Endothelial cell of umbilical vein (primary cell): Measurements from ENCODE around the gene NFYC. TPM values are rescaled to one million over a fixed set of nuclear protein-coding genes. Genes with fewer than 3 reads are reported as not detected.

ENCODE experiments used
- BruUV-seq: library from RNA; stranded (reverse); fragments of 400-500 nt; replicated peaks from 2 replicates; lab custom pipeline; 2021; lab: Mats Ljungman, UMichigan
- CTCF ChIA-PET: fragments of 300-600, 350-600 bp; sonication (Branson Sonifier 250); formaldehyde crosslinking; loops from one replicate; lab custom pipeline; 2021; ENCODE audit warnings: antibody characterized with exemption, inconsistent platforms; lab: Charles Lee
- POLR2A ChIA-PET: fragments of 300-600, 350-600 bp; sonication (Branson Sonifier 250); formaldehyde crosslinking; loops from one replicate; lab custom pipeline; 2021; ENCODE audit warnings: antibody characterized with exemption, inconsistent platforms; lab: Charles Lee
- DNase-seq: peaks from one replicate; pipeline ENCODE4 v3.0.0-alpha.2; 2011; ENCODE audit warnings: low read depth, low spot score
- FAIRE-seq: peaks from 2 replicates; lab custom pipeline; 2011; peaks lifted over from hg19 to GRCh38; lab: Jason Lieb, UNC
- H2AFZ ChIP-seq: 2 replicates; pipeline ENCODE4 v1.6.0; 2012; ENCODE audit warnings: low read depth, low read length, control low read depth, inconsistent platforms
- H3K27ac ChIP-seq: 2 replicates; pipeline ENCODE4 v1.5.1; 2011; ENCODE audit warnings: low read depth, mild to moderate bottlenecking, control low read depth, low read length, moderate library complexity; ENCODE audit not compliant: insufficient read depth
- H3K27me3 ChIP-seq, 2 experiments: 2 replicates each; pipeline versions ENCODE4 v1.6.0 to v1.6.1; 2011; ENCODE audit warnings: low read length in 2 of 2, mixed read lengths in 1 of 2; ENCODE audit not compliant: control insufficient read depth in 2 of 2, insufficient read depth in 2 of 2
- H3K36me3 ChIP-seq, 2 experiments: 2 replicates in 1 of 2; 3 replicates in 1 of 2; pipeline ENCODE4 v1.5.1; 2011; ENCODE audit warnings: low read length in 2 of 2, mild to moderate bottlenecking in 1 of 2, moderate library complexity in 1 of 2; ENCODE audit not compliant: control insufficient read depth in 2 of 2, insufficient read depth in 2 of 2; ENCODE audit errors: extremely low read depth in 1 of 2
- H3K4me1 ChIP-seq: 3 replicates; pipeline ENCODE4 v1.5.1; 2011; ENCODE audit warnings: mild to moderate bottlenecking, low read length; ENCODE audit not compliant: control insufficient read depth, insufficient read depth; ENCODE audit errors: extremely low read depth
- H3K4me2 ChIP-seq: 2 replicates; pipeline ENCODE4 v1.6.1; 2011; ENCODE audit warnings: low read length, control low read depth, mixed read lengths; ENCODE audit not compliant: insufficient read depth
- H3K4me3 ChIP-seq, 3 experiments: fragments of 200-600 bp in 1 of 3; sonication (generic), shearing (Covaris generic) in 1 of 3; replicated peaks in 1 of 3; 2 replicates each; pipeline ENCODE4 v1.5.1; 2011 to 2016; ENCODE audit warnings: control low read depth in 3 of 3, low read length in 3 of 3, mild to moderate bottlenecking in 2 of 3, inconsistent platforms in 1 of 3, low read depth in 1 of 3, moderate library complexity in 1 of 3; ENCODE audit not compliant: insufficient read depth in 1 of 3
- H3K79me2 ChIP-seq: 2 replicates; pipeline ENCODE4 v1.6.0; 2012; ENCODE audit warnings: low read length, inconsistent platforms; ENCODE audit not compliant: control insufficient read depth, insufficient read depth
- H3K9ac ChIP-seq: replicated peaks from 2 replicates; pipeline ENCODE3; 2011; ENCODE audit warnings: low read length, control low read depth; ENCODE audit not compliant: insufficient read depth; ENCODE audit errors: extremely low read depth
- H3K9me1 ChIP-seq: replicated peaks from 3 replicates; pipeline ENCODE4 v1.6.0; 2011; ENCODE audit warnings: mild to moderate bottlenecking, low read length; ENCODE audit not compliant: control insufficient read depth, insufficient read depth; ENCODE audit errors: extremely low read depth
- H3K9me3 ChIP-seq: replicated peaks from 2 replicates; pipeline ENCODE4 v1.5.1; 2012; ENCODE audit warnings: low read length, inconsistent platforms; ENCODE audit not compliant: control insufficient read depth, insufficient read depth
- H4K20me1 ChIP-seq: replicated peaks from 2 replicates; pipeline ENCODE3; 2011; ENCODE audit warnings: mild to moderate bottlenecking, low read length; ENCODE audit not compliant: control insufficient read depth, insufficient read depth; ENCODE audit errors: extremely low read depth
- EZH2 ChIP-seq: IDR thresholded peaks from 2 replicates; pipeline ENCODE4 v1.6.1; 2012; ENCODE audit warnings: borderline replicate concordance, low read depth, mild to moderate bottlenecking, moderate library complexity, low read length, inconsistent platforms; ENCODE audit not compliant: severe bottlenecking
- FOS ChIP-seq: IDR thresholded peaks from 2 replicates; pipeline ENCODE4 v1.6.1; 2011; ENCODE audit warnings: mild to moderate bottlenecking, low read length, moderate library complexity, borderline replicate concordance; ENCODE audit not compliant: insufficient read depth
- GATA2 ChIP-seq: IDR thresholded peaks from 2 replicates; pipeline ENCODE4 v1.7.0; 2011; ENCODE audit warnings: low read depth, mild to moderate bottlenecking, moderate library complexity, mixed read lengths, low read length; ENCODE audit not compliant: insufficient read length, insufficient read depth
- JUN ChIP-seq: IDR thresholded peaks from 2 replicates; pipeline ENCODE4 v1.6.1; 2011; ENCODE audit warnings: borderline replicate concordance, low read depth; ENCODE audit not compliant: insufficient read length, insufficient read depth
- MYC ChIP-seq: IDR thresholded peaks from one replicate; pipeline ENCODE4 v1.6.1; 2011; ENCODE audit warnings: mild to moderate bottlenecking, low read depth, low read length
- POLR2A ChIP-seq: IDR thresholded peaks from 2 replicates; pipeline ENCODE4 v1.6.1; 2012; ENCODE audit warnings: low read depth, mild to moderate bottlenecking, control low read depth, low read length
- POLR2AphosphoS5 ChIP-seq: IDR thresholded peaks from 2 replicates; pipeline ENCODE4 v1.6.1; 2012; ENCODE audit warnings: low read depth, mild to moderate bottlenecking, control low read depth, low read length, moderate library complexity; ENCODE audit not compliant: insufficient read depth
- dilution Hi-C: fragments of 300-500 bp; cut with MboI; formaldehyde crosslinking; loops from one replicate; pipeline ENCODE4 v1.15.0; 2019; ENCODE audit warnings: low sequenced_read_pairs; ENCODE audit not compliant: extremely low pct_ligation_motif_present
- intact Hi-C: fragments of 100-400 bp; cut with micrococcal nuclease; formaldehyde crosslinking; loops from one replicate; pipeline ENCODE4 v1.10.0; 2022
- polyA plus RNA-seq, 4 experiments: library from polyadenylated mRNA; depleted of rRNA in 3 of 4; stranded (reverse) in 3 of 4; unstranded in 1 of 4; fragments of >200 nt; gene quantifications; 2 replicates each; pipeline versions ENCODE4 v1.2.1 to v1.2.3, GENCODE V29; 2011 to 2012; ENCODE audit warnings: missing spikeins in 1 of 4
- total RNA-seq: library from RNA; stranded (reverse); gene quantifications from 2 replicates; pipeline ENCODE4 v1.2.3, GENCODE V29; 2021
- TF ChIP-seq, protein P1 (sequence below), 2 donors: IDR thresholded peaks; 1 replicate in 1 of 2; 2 replicates in 1 of 2; pipeline ENCODE4 v1.5.1; 2011; ENCODE audit warnings: low read length in 2 of 2, mild to moderate bottlenecking in 2 of 2, moderate library complexity in 2 of 2, control low read depth in 1 of 2, inconsistent platforms in 1 of 2, low read depth in 1 of 2; ENCODE audit not compliant: insufficient read depth in 1 of 2; ENCODE audit errors: extremely low read depth in 1 of 2
- TF ChIP-seq, protein P2 (sequence below): IDR thresholded peaks from 2 replicates; pipeline ENCODE4 v1.6.1; 2011; ENCODE audit not compliant: insufficient read depth, insufficient read length

NFYC gene
- total and polyA plus RNA-seq, 2 donors (not counting 3 experiments of a cell fraction or from before 2014, with no cell fraction given) = 51.1 to 81.7 TPM

DNA sequence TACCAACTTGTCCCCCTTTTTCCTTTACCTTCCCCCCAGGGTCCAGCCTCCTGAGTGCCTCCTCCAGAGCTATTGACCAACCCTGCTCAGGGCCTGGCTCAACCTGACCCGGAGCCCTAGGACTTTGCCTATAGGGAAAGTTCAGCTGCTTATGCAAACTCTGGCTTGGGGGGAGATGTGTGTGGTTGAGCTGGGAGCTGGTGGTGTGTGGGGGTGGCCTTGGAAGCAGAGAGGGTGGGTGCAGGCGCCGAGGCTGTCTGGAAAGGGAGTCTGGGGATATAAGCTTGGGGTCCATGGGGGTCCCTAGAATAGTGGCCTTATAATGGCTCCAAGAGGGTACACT, 106.1 kb downstream of the NFYC start:
- H3K4me1 ChIP-seq = peaks cover 14% of the 10 kb centered on the region
- dilution Hi-C loops (no loop called here), intact Hi-C loops (no loop called here)
- no peak overlapping the region for H3K27ac ChIP-seq
- DNase-seq = no peak
- no peaks in the 10 kb centered on the region for H4K20me1 ChIP-seq
- no peak overlapping the region for H3K4me3 ChIP-seq
- BruUV-seq = no TSS peak
- no peak overlapping the region for H3K9ac ChIP-seq
- H3K36me3 ChIP-seq = no peaks in the 10 kb centered on the region
- CTCF ChIA-PET = interaction anchor here (0.7 to 2.7 kb wide), 3 partner anchors 15 to 41 kb away, joined by 3 to 19 read pairs (median 3); no protein-coding TSS in a partner anchor
- H3K9me3 ChIP-seq = no peaks in the 10 kb centered on the region
- H2AFZ ChIP-seq = peak overlapping the region; percentile 87
- H3K4me2 ChIP-seq = no peak overlapping the region
- POLR2A ChIA-PET = no interaction called here
- H3K79me2 ChIP-seq = no peaks in the 10 kb centered on the region
- no peak for FAIRE-seq
- TF ChIP-seq MYC = no peak
- no peak for TF ChIP-seq EZH2
- TF ChIP-seq, protein P1, sequence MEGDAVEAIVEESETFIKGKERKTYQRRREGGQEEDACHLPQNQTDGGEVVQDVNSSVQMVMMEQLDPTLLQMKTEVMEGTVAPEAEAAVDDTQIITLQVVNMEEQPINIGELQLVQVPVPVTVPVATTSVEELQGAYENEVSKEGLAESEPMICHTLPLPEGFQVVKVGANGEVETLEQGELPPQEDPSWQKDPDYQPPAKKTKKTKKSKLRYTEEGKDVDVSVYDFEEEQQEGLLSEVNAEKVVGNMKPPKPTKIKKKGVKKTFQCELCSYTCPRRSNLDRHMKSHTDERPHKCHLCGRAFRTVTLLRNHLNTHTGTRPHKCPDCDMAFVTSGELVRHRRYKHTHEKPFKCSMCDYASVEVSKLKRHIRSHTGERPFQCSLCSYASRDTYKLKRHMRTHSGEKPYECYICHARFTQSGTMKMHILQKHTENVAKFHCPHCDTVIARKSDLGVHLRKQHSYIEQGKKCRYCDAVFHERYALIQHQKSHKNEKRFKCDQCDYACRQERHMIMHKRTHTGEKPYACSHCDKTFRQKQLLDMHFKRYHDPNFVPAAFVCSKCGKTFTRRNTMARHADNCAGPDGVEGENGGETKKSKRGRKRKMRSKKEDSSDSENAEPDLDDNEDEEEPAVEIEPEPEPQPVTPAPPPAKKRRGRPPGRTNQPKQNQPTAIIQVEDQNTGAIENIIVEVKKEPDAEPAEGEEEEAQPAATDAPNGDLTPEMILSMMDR (IDR thresholded peaks at IDR 0.05; ENCODE audit: extremely low read depth in 1 of 2, insufficient read depth in 1 of 2, low read depth in 1 of 2, low read length in 2 of 2) = no peak
- no peak for TF ChIP-seq GATA2
- TF ChIP-seq, protein P2, sequence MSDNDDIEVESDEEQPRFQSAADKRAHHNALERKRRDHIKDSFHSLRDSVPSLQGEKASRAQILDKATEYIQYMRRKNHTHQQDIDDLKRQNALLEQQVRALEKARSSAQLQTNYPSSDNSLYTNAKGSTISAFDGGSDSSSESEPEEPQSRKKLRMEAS = no peak
- no peak for TF ChIP-seq FOS
- no peak for TF ChIP-seq POLR2A
- TF ChIP-seq POLR2AphosphoS5 = no peak
- no peak for TF ChIP-seq JUN
- peaks cover 0 to 6% of the 10 kb centered on the region in 2 experiments for H3K27me3 ChIP-seq
- no peaks in the 10 kb centered on the region for H3K9me1 ChIP-seq
